T1000 (cell line): ENCODE measurements around the gene C17orf58.
"Not testable (repeated sequence)": the region's sequence is repeated elsewhere in the genome, so short reads cannot be mapped to it uniquely, and the experiment has no call there.

ENCODE experiments used
- DNase-seq: peaks from one replicate; lab custom pipeline; 2025; ENCODE audit warnings: mixed read lengths; lab: John Stamatoyannopoulos, UW

Gene C17orf58

GRCh38 chr17:67996301-67997171 lies at the start of gene C17orf58:
TSS of gene C17orf58 (minus strand) at chr17:67996469. CDS start at chr17:67996198, 271 bp downstream.
- DNase-seq = not testable (repeated sequence)

GRCh38 chr17:68036304-68037147 lies 40.3 kb upstream of the C17orf58 start:
- DNase-seq = no peak

- DNase-seq = peak; percentile 91
Observed at GRCh38 chr17:68035523-68036303, 39.4 kb upstream of the C17orf58 start, which contains the start of gene KPNA2. TSS of gene KPNA2 (plus strand) at chr17:68035735. CDS start at chr17:68037133, 1,398 bp downstream.

GRCh38 chr17:68035131-68035522 lies 38.9 kb upstream of the C17orf58 start:
- no peak for DNase-seq

- DNase-seq = no peak
Observed at GRCh38 chr17:68034452-68034776, 38.1 kb upstream of the C17orf58 start.

- DNase-seq = peak; percentile 30
Observed at GRCh38 chr17:68033636-68034451, 37.6 kb upstream of the C17orf58 start.

GRCh38 chr17:68029512-68030215 lies 33.4 kb upstream of the C17orf58 start:
- DNase-seq = no peak

GRCh38 chr17:68022547-68022946 lies 26.3 kb upstream of the C17orf58 start:
- DNase-seq = not testable (repeated sequence)

GRCh38 chr17:68021963-68022362 lies 25.7 kb upstream of the C17orf58 start:
- no peak for DNase-seq

- not testable (repeated sequence) for DNase-seq
Observed at GRCh38 chr17:68020791-68021190, 24.5 kb upstream of the C17orf58 start.

GRCh38 chr17:68020409-68020756 lies 24.1 kb upstream of the C17orf58 start:
- DNase-seq = no peak

- peak; percentile 99 for DNase-seq
Observed at GRCh38 chr17:68019675-68020408, 23.6 kb upstream of the C17orf58 start.

GRCh38 chr17:68019336-68019674 lies 23.0 kb upstream of the C17orf58 start:
- no peak for DNase-seq

GRCh38 chr17:68018493-68018892 lies 22.2 kb upstream of the C17orf58 start:
- DNase-seq = not testable (repeated sequence)

GRCh38 chr17:68016838-68017237 lies 20.6 kb upstream of the C17orf58 start:
- DNase-seq = no peak

- no peak for DNase-seq
Observed at GRCh38 chr17:68015081-68015723, 18.9 kb upstream of the C17orf58 start.

GRCh38 chr17:68013385-68013784 lies 17.1 kb upstream of the C17orf58 start:
- DNase-seq = no peak

GRCh38 chr17:68011199-68011665 lies 15.0 kb upstream of the C17orf58 start:
- no peak for DNase-seq

GRCh38 chr17:68006797-68007196 lies 10.5 kb upstream of the C17orf58 start:
- no peak for DNase-seq
